ENCODE results near the gene MATN1.
A peak's percentile ranks its signal among the peaks of the same experiment; 100 is the strongest.
"Not testable (repeated sequence)": the region's sequence is repeated elsewhere in the genome, so short reads cannot be mapped to it uniquely, and the experiment has no call there.

Gene MATN1, protein sequence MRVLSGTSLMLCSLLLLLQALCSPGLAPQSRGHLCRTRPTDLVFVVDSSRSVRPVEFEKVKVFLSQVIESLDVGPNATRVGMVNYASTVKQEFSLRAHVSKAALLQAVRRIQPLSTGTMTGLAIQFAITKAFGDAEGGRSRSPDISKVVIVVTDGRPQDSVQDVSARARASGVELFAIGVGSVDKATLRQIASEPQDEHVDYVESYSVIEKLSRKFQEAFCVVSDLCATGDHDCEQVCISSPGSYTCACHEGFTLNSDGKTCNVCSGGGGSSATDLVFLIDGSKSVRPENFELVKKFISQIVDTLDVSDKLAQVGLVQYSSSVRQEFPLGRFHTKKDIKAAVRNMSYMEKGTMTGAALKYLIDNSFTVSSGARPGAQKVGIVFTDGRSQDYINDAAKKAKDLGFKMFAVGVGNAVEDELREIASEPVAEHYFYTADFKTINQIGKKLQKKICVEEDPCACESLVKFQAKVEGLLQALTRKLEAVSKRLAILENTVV

GRCh38 chr1:30723331-30723755 lies at the start of gene MATN1:
TSS of gene MATN1 (minus strand) at chr1:30723585. CDS start at chr1:30723551, 34 bp downstream.
- no peak for DNase-seq

GRCh38 chr1:30771005-30771404 lies 47.6 kb upstream of the MATN1 start:
- no peak for DNase-seq

- DNase-seq = no peak
These were observed 46.8 kb upstream of the MATN1 start for GRCh38 chr1:30770150-30770549.

GRCh38 chr1:30768830-30769718 lies 45.7 kb upstream of the MATN1 start:
- DNase-seq = no peak

DNA sequence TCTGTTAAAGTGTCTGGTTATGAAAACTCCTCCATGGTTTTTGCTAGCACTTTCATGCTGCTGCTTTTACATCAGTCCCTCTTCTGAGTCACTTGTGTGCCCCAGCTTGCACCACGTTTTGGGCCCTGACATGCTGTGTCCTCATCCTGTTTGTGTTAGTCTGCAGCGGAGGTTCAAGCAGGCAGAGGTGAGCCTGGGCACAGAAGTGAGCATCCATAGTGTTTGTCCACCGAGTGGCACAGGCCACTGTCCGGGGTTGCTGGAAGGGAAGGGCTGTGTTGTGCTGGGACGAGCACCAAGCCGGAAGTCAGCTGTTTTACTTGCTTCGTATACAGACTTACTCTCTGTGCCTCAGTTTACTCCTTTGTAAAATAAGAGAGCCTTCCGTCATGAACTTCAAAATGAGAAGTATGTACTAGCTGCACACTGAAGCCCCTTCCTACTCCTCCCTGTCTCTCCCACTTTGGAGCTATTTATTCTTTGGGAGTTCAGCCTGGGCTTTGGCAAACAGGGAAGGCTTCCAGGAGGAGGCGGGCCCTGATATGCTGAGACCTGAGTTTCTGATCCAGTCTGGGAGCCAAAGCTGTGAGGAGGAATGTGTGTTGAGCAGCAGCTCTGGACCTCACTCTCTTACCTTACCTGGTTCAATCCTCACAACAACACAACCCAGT lies 44.9 kb upstream of the MATN1 start:
- DNase-seq = no peak

DNA sequence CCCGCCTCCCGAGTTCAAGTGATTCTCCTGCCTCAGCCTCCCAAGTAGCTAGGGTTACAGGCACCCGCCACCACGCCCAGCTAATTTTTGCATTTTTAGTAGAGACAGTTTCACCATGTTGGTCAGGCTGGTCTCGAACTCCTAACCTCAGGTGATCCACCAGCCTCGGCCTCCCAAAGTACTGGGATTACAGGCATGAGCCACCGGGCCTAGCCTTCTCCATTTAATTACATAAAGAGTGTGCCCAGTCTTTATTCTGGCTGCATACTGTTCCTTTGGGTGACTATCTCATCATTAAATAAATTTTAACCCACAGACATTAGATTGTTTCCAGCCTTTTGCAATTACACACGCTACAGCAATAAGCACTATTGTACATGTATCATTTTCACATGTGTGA lies 43.6 kb upstream of the MATN1 start:
- not testable (repeated sequence) for DNase-seq

DNA sequence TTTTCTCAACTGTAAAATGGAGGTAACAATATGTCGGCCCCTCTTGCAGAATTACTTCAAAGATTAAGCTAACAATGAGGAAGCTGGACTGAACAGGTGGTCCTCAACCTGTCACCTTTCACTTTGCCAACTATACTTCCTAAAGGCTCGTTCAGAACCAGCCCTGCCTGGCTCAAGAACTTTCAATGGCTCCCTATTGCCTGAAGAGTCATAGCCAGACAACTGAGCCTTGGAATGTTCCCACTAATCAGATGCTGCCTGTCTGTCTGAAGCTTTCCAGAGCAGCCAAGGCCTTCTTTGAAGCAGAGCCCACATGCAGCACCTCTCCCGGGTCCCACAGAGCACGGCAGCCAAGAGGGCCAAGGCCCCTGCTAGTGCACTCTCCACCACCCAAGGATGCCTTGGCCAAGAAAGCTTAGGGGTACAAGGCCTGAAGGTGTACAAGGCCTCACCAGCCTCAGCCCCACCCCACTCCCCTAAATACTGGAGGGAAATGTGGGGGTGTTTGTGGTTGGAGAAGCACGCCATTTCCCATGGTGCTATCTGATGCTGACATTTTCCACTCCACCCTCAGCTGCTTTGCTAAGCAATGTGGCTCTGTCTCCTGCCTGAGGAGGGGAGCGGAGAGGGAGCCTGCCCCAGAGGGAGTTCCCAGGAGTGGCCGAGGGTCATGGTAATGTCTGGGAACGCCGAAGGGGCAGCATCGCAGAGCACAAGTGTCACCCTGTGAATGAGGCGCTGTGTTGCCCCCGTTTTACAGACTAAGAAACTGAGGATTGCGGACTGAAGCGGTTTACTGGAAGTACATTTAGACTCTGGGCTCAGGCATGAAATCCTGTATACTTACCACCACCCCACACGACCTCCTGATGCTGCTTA lies 42.4 kb upstream of the MATN1 start:
- DNase-seq = no peak

GRCh38 chr1:30764939-30765555 lies 41.7 kb upstream of the MATN1 start:
- DNase-seq = no peak

- no peak for DNase-seq
These were observed 41.0 kb upstream of the MATN1 start for GRCh38 chr1:30764396-30764795.

DNA sequence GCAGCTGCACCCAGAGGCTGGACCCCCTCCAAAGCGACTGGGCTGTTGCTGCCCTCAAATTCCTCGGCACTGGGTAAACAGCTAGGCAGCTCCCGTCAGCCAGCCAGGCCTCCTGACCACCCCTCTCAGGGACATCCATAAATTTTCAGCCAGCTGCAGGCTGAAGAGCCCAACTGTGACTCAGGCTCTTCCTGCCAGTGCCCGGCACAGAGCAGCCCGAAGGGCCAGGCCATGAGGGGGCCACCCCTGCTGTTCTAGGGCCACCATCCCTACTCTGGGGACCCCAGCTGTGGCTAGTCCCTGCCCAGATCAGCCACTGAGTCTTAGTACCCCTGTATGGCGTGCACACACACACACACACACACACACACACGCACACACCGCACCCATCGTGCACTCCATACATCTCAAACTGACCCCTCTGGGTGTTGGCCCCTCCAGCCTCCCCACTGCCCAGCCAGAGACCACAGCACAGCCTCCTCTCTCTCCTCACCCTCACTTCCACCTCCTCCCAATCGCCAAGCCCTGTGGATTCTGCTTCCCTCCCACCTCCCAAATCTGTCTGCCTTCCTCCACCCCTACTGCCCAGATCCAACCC lies 40.4 kb upstream of the MATN1 start:
- DNase-seq = no peak

- no peak for DNase-seq
These were observed 39.7 kb upstream of the MATN1 start for GRCh38 chr1:30762930-30763650.

GRCh38 chr1:30762152-30762929 lies 39.0 kb upstream of the MATN1 start:
- no peak for DNase-seq

DNA sequence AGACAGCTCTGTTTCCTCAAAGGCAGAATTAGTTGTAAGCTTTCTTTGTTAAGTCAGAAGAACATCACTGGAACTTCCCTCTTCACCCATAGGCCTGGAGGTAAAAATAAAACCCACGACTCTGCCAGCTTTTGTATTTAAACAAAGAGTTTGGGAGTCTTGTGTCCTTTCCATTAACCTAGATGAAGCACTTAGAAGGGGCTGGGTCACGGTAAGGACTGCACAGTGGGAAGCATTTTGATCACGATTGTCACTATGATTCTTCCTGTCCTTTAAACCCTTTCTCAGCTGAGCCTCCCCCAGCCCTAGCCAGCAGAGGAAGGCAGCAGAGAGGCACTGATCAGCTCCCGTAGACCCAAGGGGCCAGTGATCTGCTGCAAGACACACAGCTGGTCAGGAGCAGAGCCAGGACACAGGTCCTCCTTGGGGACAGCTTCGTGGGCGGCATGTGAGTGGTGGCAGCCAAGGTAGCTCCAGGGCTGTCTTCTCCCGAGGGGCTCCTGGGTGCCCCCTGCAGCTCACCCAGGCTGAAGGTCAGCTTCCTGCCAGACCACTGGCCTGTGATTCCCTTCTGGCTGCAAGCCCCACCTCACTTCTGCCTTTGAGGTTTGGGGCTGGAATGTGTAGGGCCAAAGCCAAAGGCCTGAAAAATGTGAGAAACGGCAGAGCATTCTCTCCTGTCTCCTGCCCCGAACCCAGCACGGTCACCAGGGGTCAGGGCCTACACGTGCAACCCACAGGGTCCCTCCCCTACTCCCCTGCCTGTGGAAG lies 38.2 kb upstream of the MATN1 start:
- DNase-seq = no peak

DNA sequence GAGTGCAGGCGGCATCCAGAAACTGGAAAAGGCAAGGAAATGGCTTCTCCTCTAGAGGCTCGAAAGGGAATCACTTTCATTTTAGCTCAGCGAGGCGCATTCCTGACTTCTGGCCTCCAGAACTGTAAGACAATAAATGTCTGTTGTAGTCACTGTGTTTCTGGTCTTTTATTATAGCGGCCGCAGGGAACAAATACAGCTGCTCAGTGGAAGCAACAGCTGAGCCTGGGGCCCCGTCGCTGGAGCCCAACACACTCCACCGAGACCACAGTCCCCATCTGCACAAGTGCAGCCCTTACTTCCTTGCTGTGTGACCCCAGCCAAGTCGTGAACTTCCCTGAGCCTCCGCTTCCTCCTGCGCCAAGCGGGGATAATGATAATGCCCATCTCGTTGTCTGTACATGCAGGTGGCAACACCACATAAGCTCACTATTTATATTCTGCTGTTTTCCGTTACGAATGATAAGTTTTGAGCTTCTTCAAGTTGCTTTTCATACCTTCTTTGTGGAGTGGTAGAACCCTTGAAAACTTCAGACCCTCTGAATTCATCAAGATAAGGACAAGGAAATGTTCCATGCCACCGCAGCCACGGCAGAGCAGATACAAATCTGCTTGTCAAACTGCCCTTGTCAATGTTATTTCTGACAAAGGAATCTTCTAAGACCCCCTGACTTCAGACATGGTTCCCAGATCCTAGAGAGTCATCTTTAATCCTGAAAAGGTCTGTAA lies 37.4 kb upstream of the MATN1 start:
- DNase-seq = no peak

DNA sequence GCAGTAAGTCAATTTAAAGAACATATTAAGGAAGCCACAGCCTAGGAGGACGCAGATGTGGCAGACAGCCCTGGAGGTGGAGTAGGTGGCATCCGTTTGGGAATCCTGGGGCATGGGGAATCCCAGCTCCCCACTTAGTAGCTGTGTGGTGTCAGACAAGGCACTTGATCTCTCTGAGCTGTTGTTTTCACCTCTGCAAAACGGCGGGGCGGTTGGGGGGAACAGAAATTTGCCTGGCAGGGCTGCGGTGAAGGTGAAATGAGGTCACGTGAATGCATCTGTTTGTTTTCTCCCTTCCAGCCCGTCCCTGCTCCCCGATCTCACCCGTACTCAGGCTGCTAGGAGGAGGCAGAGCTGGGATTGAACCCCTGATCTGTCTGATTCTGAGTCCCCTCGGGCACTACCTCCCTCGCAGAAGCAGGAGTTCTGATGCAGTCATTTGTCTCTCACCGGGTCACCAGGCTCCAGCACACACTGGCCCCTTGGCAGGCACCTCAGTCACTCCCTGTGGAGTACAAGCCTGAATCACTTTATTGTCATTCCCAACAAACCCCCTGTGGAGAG lies 36.4 kb upstream of the MATN1 start:
- peak; percentile 49 for DNase-seq

DNA sequence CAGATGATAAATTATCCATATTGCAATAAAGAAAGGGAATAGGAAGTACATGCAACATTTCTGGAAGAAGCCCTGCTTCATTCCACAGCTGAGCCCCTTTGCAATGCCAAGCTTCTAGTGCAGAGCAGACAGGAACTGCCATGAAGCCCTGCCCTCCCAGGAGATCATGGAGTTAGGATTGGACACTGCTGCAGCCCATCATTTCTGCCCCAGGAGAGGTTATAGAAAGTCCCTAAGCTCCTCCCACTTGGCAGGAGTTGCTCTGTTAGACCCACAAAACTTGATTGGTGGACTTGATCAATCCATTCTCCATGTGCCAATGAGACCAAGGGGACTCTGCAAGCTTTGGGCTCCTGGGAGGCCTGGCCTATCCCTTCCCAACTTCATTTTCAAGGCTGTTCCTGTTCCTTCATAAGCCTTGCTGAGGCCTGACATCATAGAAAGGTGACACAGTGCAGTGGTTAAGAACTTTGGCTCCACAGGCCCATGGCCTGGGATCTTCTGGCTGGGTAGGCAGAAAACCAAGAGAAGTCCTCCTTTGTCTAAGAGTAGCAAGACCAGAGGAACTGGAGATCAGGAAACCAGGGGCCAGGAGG lies 35.5 kb upstream of the MATN1 start:
- DNase-seq = peak; percentile 67

GRCh38 chr1:30758121-30758688 lies 34.8 kb upstream of the MATN1 start:
- no peak for DNase-seq

Data from stimulated activated CD4-positive, alpha-beta T cell treated with anti-CD3 and anti-CD28 coated beads, Interleukin-1b, Interleukin-23, amount 100 ng/mL, for 48 hours (primary cell).